Large intestine (tissue), 12 donors: ENCODE results near the gene RBM7. TPM values are rescaled to one million over a fixed set of nuclear protein-coding genes. Genes with fewer than 3 reads are reported as not detected.

Experiments used
- DNase-seq, 2 donors: peaks; one replicate each; pipeline versions ENCODE4 v3.0.0 to v3.0.0-alpha.2; 2013
- H3K27ac ChIP-seq: one replicate; pipeline ENCODE4 v1.5.1; 2013; ENCODE audit warnings: low read length
- H3K27me3 ChIP-seq: 2 replicates; pipeline ENCODE4 v1.6.1; 2013; ENCODE audit warnings: low read length; ENCODE audit not compliant: control insufficient read depth, insufficient read depth
- H3K36me3 ChIP-seq: 2 replicates; pipeline ENCODE4 v1.6.1; 2013; ENCODE audit warnings: low read length; ENCODE audit not compliant: control insufficient read depth, insufficient read depth
- H3K4me1 ChIP-seq: one replicate; pipeline ENCODE4 v1.6.1; 2013; ENCODE audit warnings: low read length; ENCODE audit not compliant: control insufficient read depth, insufficient read depth
- H3K4me3 ChIP-seq: one replicate; pipeline ENCODE4 v1.5.1; 2013; ENCODE audit warnings: low read length
- H3K9me3 ChIP-seq: one replicate; pipeline ENCODE4 v1.6.1; 2013; ENCODE audit warnings: mild to moderate bottlenecking, low read depth, low read length, moderate library complexity; ENCODE audit not compliant: control insufficient read depth
- whole genome bisulfite sequencing: methylation state at CpG from one replicate; pipeline ENCODE4 v1.1.5; 2013; ENCODE audit warnings: low lambda C conversion rate; ENCODE audit not compliant: insufficient coverage; 5-methylcytosine and 5-hydroxymethylcytosine counted together
- long read RNA-seq, 11 donors: transcript quantifications; one replicate each; lab custom pipeline, GENCODE V29; 2026
- polyA plus RNA-seq: library from polyadenylated mRNA; unstranded; fragments of 120-200 nt; gene quantifications from one replicate; pipeline ENCODE4 v1.2.1, GENCODE V29; 2013

RBM7 gene
- polyA plus RNA-seq: 46.7 TPM
- long read RNA-seq, donor 1, full-length matches to known transcripts: 13 of 13 reads
- long read RNA-seq, donor 1, partial matches to known transcripts: 0 of 13 reads
- long read RNA-seq, donor 1, other reads (novel, unspliced or antisense): 0 of 13 reads
- long read RNA-seq, donor 2, full-length matches to known transcripts: 24 of 24 reads
- long read RNA-seq, donor 2, partial matches to known transcripts: 0 of 24 reads
- long read RNA-seq, donor 2, other reads (novel, unspliced or antisense): 0 of 24 reads
- long read RNA-seq, donor 3: 0 reads
- long read RNA-seq, donor 4, partial matches to known transcripts: 0 of 1 reads
- long read RNA-seq, donor 4, other reads (novel, unspliced or antisense): 0 of 1 reads
- long read RNA-seq, donor 5, full-length matches to known transcripts: 16 of 16 reads
- long read RNA-seq, donor 5, partial matches to known transcripts: 0 of 16 reads
- long read RNA-seq, donor 5, other reads (novel, unspliced or antisense): 0 of 16 reads
- long read RNA-seq, donor 6, full-length matches to known transcripts: 17 of 17 reads
- long read RNA-seq, donor 6, partial matches to known transcripts: 0 of 17 reads
- long read RNA-seq, donor 6, other reads (novel, unspliced or antisense): 0 of 17 reads
- long read RNA-seq, donor 7, full-length matches to known transcripts: 9 of 9 reads
- long read RNA-seq, donor 7, partial matches to known transcripts: 0 of 9 reads
- long read RNA-seq, donor 7, other reads (novel, unspliced or antisense): 0 of 9 reads
- long read RNA-seq, donor 8, full-length matches to known transcripts: 22 of 22 reads
- long read RNA-seq, donor 8, partial matches to known transcripts: 0 of 22 reads
- long read RNA-seq, donor 8, other reads (novel, unspliced or antisense): 0 of 22 reads
- long read RNA-seq, donor 9, full-length matches to known transcripts: 16 of 16 reads
- long read RNA-seq, donor 9, partial matches to known transcripts: 0 of 16 reads
- long read RNA-seq, donor 9, other reads (novel, unspliced or antisense): 0 of 16 reads
- long read RNA-seq, donor 10, full-length matches to known transcripts: 24 of 31 reads
- long read RNA-seq, donor 10, partial matches to known transcripts: 7 of 31 reads
- long read RNA-seq, donor 10, other reads (novel, unspliced or antisense): 0 of 31 reads
- long read RNA-seq, donor 11, full-length matches to known transcripts: 18 of 18 reads
- long read RNA-seq, donor 11, partial matches to known transcripts: 0 of 18 reads
- long read RNA-seq, donor 11, other reads (novel, unspliced or antisense): 0 of 18 reads

DNA sequence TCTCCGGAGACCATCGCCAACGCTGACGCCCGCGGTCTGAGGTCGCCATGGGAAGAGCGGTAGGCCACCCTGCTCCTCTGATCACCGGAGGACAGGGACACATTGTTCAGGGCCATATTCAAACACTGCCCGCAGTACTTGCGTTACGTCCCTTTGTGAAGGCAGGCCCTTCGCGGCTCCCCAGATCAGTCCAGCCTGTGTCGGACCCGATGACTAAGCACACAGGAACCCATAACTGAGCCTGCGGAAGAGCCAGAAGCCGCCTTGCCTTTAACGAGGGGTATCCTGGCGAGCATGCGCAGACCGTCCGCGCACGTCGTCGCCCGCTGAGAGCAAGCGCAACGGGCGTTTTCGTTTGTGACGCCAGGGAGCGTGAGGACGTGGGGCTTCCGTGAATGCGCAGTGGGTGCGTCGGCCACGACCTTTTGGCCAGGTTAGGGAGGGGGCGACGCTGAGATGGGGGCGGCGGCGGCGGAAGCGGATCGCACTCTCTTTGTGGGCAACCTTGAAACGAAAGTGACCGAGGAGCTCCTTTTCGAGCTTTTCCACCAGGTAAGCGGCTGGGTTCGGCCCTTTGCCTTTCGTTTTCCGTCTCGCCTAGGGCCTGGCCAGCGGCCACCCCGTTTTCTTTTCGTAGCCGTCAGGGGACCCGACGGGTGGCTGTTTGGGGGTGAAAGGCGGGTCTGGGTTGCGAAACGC lies at the start of gene RBM7, which contains the start of gene C11orf71:
TSS of gene RBM7 (plus strand) at position 451 of the 699 bp plus-strand sequence. CDS start at position 457, 6 bp downstream.
TSS of gene C11orf71 (minus strand) at position 296 of the 699 bp plus-strand sequence. CDS start at position 116, 180 bp downstream.
- Histone ChIP-seq H3K9me3 (no peaks in the 10 kb centered on the region), H3K4me3 (peak within 1 kb of the TSS; percentile 67), H3K27me3 (no peaks in the 10 kb centered on the region), H3K36me3 (peaks cover 10% of the 10 kb centered on the region), H3K4me1 (peaks cover 6% of the 10 kb centered on the region), H3K27ac (peak within 1 kb of the TSS; percentile 97)
- DNase-seq: peak; percentile 99
- no CpG with 5 or more reads among the region's 65 CpGs for WGBS

DNA sequence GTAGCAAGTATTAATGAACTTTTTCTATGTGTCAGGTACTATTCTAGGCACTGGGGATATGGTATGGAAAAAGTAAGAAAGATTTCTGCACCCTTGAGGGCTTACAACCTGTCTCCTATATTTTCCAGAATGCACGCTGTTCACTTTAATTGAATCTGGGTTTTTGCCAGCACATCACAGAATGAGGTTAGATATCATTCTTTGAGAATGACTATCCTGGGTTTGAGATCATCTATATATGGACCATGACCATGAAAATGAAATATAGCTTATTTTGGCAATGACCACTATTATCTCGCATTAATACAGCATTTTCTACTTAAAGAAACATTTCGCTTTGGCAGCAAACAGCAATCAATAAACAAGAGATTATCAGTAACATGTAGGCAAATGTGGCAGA lies 47.0 kb upstream of the RBM7 start:
- WGBS: 100% methylated on average over 1 of the region's 3 CpGs
- Histone ChIP-seq H3K4me3 (no peak overlapping the region), H3K4me1 (no peaks in the 10 kb centered on the region), H3K27ac (no peak overlapping the region), H3K9me3 (no peaks in the 10 kb centered on the region), H3K27me3 (no peaks in the 10 kb centered on the region), H3K36me3 (no peaks in the 10 kb centered on the region)
- DNase-seq: no peak

- Histone ChIP-seq H3K36me3 (no peaks in the 10 kb centered on the region), H3K27me3 (no peaks in the 10 kb centered on the region), H3K9me3 (no peaks in the 10 kb centered on the region), H3K4me3 (no peak overlapping the region), H3K4me1 (no peaks in the 10 kb centered on the region), H3K27ac (no peak overlapping the region)
- DNase-seq: no peak
- WGBS: no CpG with 5 or more reads among the region's 3 CpGs
These were observed 46.4 kb upstream of the RBM7 start for GRCh38 chr11:114354076-114354475.

- Histone ChIP-seq H3K27ac (no peak overlapping the region), H3K9me3 (no peaks in the 10 kb centered on the region), H3K4me1 (no peaks in the 10 kb centered on the region), H3K36me3 (no peaks in the 10 kb centered on the region), H3K4me3 (no peak overlapping the region), H3K27me3 (no peaks in the 10 kb centered on the region)
- DNase-seq: no peak
- WGBS: no CpG with 5 or more reads among the region's 1 CpG
These were observed 41.8 kb upstream of the RBM7 start for GRCh38 chr11:114358716-114359115.

- Histone ChIP-seq H3K4me1 (no peaks in the 10 kb centered on the region), H3K27me3 (no peaks in the 10 kb centered on the region), H3K4me3 (no peak overlapping the region), H3K36me3 (no peaks in the 10 kb centered on the region), H3K9me3 (no peaks in the 10 kb centered on the region), H3K27ac (no peak overlapping the region)
- no peak for DNase-seq
These were observed 41.1 kb upstream of the RBM7 start for GRCh38 chr11:114359342-114359741.

GRCh38 chr11:114362326-114362725 lies 38.1 kb upstream of the RBM7 start:
- Histone ChIP-seq H3K4me1 (no peaks in the 10 kb centered on the region), H3K27ac (no peak overlapping the region), H3K4me3 (no peak overlapping the region), H3K9me3 (no peaks in the 10 kb centered on the region), H3K27me3 (peaks cover 3% of the 10 kb centered on the region), H3K36me3 (no peaks in the 10 kb centered on the region)
- peak in 1 of 2 donors; percentile 5 for DNase-seq
- no CpG with 5 or more reads among the region's 4 CpGs for WGBS

- no peaks in the 10 kb centered on the region for H3K36me3 ChIP-seq
- no CpG with 5 or more reads among the region's 3 CpGs for WGBS
- no peak for DNase-seq
These were observed 37.5 kb upstream of the RBM7 start for GRCh38 chr11:114362958-114363357.

DNA sequence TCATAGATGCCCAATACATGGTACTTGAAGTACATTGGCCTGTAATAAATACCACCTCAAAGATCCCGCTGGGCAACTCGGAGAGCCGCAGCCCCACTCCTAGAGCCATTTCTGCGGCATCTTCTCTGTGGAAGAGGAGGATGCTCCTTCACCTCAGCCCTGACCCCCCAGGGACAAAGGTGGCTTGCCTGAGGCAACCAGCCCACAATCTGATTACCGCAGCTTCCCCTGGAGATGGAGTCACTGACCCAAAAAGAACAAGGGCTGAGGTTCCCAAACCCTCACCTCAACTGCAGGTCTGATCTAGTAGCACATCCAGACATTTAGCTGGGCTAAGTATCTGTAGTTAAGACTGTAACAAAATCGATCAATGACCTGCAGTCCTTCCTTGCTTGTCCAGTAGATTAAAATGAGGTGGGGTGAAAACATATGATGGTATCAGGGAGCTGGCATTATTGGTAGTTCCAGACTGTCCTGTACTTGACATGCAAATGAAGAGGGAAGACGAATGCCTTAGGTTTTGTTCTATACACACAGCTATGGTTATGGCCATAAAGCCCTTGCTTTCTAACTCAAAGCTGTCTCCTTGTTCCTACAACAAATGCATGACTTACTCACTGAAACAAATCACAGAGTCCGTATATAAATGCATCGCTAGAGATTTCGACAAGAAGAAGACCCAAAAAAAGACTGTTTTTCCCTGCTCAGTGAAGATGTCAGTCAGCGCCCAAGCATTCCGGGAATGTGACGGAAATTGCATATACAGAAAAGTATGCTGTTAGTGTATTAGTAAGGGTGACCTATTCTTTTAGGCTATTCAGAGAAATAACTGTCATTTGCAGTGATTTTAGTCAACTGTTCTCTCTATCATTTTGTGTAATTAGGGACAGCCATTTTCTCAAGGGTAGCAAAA lies 33.9 kb upstream of the RBM7 start:
- H3K9me3 ChIP-seq: no peaks in the 10 kb centered on the region
- no peak overlapping the region for H3K27ac ChIP-seq
- no peaks in the 10 kb centered on the region for H3K36me3 ChIP-seq
- H3K4me3 ChIP-seq: no peak overlapping the region
- peaks cover 7% of the 10 kb centered on the region for H3K27me3 ChIP-seq
- WGBS: no CpG with 5 or more reads among the region's 13 CpGs
- H3K4me1 ChIP-seq: no peaks in the 10 kb centered on the region
- DNase-seq: no peak

More at GRCh38 chr11:114362958-114363357, 37.5 kb upstream of the RBM7 start:
- peaks cover 3% of the 10 kb centered on the region for H3K27me3 ChIP-seq
- no peak overlapping the region for H3K4me3 ChIP-seq
- H3K9me3 ChIP-seq: no peaks in the 10 kb centered on the region
- no peak overlapping the region for H3K27ac ChIP-seq
- H3K4me1 ChIP-seq: no peaks in the 10 kb centered on the region
